HG02571 (cell line): ENCODE results near the gene BTRC.

Experiments used
- ATAC-seq: cut with Tn5 transposase; IDR thresholded peaks from one replicate; pipeline ENCODE4 v1.9.1; 2021; ENCODE audit warnings: mild to moderate bottlenecking, moderate library complexity; ENCODE audit not compliant: unreplicated experiment

Gene BTRC

DNA sequence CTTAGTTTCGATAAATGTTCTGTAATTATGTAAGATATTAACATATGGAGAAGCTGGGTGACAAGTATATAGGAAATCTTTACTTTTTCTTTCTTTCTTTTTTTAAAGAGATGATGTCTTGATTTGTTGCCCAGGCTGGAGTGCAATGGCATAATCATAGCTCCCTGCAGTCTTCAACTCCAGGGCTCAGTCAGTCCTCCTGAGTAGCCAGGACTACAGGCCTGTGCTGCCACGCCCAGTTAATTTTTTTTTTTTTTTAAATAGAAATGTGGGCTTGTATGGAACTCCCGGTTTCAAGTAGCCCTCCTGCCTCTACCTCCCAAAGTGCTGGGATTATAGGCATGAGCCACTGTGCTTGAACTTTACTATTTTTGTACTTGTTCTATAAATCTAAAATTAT is 122.4 kb downstream of the BTRC start:
- ATAC-seq, result no peak

DNA sequence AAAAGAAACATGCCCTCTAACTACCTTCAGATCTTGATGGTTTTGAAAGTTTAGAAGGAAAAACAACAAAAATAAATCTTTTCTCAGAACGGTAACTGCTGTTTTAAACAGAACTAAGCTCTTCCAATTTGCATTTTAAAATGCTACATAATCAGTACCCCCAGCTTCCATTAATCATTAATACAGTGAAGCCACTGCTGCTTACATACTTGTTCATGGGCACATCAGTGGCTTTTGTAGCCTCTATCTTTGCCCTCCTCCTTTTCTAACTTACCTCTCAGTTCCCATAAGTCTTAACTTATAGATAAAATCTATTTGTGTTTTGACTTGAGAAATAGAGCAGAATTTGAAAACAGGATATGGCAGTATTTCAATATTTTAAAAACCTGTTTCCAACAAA is 125.0 kb downstream of the BTRC start:
- ATAC-seq, result no peak

- ATAC-seq, result no peak
Measured at GRCh38 chr10:101481256-101481655, 127.3 kb downstream of the BTRC start.

- no peak for ATAC-seq
Measured at GRCh38 chr10:101482568-101482967, 128.6 kb downstream of the BTRC start.

DNA sequence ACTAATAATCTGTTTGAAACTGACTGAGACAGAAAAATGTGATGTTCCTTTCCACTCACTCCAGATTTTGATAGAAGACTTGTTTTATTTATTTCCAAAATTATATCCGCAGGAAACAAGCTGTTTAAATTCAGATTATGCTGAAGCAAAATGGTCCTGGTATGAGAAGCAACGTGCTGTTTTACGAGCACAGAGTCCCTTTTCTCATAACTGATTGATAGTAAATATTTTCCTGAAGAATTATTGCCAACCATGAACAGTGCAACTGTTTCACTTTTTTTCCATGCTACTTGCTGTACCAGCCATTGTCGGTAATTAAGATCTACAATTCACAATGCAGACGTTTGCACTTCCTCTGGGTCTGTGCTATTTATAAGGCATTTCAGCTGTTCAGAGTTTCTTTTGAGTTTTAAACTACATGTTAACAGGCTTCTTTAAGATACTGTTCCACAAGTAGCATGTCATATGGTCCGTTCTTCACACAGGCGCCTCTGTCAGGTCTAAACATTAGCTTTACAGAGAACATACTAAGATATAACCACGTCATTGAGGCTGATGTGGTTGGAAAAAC is 130.3 kb downstream of the BTRC start:
- ATAC-seq, result no peak

DNA sequence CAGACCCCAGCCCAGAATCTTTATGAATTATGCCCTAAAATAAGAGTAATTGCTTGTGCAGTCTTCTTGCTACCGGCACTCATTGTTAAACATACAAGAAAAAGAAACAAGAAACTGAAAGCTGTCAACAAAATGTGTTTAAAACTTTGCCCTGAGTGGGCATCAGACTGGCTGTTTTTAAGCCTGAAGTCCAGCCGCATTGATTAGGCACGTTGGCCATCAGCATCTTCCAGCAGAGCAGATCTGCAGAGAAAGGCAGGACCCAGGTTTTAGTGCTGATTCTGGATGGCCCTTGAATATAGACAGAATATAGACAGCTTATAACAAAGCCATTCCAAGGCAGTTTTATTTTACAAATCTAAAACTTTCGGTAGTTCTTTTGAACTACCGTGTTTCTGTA is 131.2 kb downstream of the BTRC start:
- ATAC-seq, result no peak

DNA sequence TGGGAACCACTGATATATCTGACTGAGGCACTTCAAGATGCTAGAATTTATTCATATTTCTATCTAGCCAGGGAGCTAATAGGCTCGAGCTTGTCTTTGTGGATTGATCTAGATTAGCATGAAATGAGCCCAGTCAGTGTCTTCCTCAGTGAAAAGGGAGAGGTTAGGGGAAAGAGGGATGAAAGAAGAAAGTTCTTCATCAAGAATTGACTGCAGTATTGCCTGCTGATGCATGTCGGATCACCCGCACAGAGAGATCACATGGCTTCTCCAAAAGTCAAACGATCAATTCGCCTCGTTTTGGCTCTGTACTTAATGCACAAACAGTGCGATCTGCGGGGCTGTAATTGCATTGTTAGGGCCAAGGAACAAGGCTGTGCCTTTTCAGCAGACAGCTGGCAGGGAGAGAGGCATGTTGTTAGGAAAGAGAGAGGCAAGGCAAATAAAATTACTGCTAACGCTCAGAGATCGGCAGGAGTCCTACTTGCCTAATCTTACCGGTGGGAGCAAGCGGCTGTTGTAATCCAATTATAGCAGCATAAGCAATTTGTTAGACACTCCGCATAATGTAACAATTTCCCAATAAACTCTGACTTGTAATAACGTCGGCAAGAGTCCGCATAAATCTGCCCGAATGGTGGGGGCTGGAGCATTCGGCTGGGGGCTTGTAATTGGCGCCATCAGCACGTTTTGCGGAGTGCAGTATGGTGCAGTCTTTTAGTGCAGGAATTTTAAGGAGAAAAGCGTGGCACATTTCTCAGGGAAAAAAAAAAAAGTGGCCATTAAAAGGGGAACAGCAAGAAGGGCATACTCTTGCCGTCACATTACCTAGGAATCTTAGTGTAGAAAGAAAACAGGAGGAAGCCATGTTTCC is 132.0 kb downstream of the BTRC start:
- no peak for ATAC-seq

GRCh38 chr10:101487399-101487798 is 133.4 kb downstream of the BTRC start:
- ATAC-seq, result no peak

DNA sequence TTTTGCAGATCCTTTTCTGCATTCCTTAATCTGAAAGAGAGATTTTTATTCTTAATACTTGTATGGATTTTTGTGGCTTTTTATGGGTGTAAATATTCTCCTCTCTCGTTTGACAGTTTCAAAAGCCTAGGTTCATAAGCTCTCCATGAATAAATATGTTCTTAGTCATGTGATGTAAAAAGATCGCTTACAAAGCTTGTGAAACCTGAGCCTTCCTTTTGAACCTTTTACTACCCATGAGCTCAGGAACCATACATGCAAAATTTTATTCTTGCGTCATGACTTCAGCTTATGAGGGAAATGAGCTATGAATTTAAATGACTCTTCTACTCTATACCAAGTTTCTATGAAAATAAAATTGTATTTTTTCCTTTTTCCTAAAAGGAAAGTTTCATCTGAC is 135.4 kb downstream of the BTRC start:
- ATAC-seq, result no peak

DNA sequence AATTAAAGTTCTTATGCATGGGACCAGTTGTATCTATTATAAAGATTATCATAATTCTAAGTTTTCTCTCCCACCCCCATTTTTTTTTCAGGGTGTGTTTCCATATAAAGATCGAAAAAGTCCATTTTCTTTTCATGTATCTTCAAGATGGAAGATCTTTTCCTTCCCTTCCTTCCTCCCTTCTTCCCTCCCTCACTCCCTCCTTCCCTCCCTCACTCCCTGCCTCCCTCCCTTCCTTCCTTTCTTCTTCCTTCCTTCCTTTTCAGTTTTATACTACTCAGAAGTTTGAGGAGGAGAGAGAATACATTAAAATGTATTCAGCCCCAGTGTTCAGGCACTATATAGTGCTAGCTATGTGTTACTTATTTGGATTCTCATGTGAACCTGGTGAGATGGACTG is 136.1 kb downstream of the BTRC start:
- no peak for ATAC-seq

DNA sequence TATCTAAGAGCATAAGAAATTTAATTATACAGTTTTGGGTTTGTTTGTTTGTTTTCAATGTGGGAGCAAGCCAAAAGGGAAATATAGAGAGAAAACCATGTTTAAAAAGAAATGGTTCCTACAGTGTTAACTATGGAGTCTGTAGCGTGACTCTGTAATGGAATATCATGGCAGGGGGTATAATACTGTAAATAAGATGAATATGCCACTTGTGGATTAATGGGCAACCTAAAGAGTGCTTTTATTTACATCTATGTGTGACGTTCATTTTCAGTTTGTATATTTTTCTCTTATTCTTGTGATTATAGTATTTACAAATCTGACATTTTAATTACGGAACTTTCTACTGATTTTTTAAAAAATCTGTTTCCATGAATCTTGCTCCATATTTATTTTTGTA is 138.2 kb downstream of the BTRC start:
- ATAC-seq, result no peak

- no peak for ATAC-seq
Measured at GRCh38 chr10:101492814-101493213, 138.8 kb downstream of the BTRC start.

- ATAC-seq, result no peak
Measured at GRCh38 chr10:101493249-101493648, 139.3 kb downstream of the BTRC start.

DNA sequence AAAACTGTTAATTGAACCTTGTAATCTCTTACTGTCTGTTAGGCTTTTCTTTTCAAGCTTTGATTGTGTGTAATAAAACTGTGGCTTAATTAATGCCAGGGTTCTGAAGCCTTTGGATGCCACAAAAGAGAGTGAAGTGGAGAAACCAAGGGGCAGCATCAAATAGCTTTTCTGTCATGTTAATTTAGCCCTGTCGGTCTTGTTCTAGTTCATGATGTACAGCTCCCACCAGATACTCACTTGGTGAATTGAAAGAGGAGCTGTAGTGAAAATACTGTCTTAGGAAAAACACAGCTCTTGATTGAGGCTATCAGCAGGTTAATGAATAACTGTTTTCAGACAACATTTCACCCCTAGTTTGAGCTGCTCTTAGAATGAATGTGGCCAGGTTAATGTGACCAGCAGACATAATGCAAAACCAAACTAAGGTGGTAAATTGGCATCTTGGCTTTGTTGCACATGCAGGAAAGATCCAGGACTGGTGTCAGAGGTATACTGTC is 139.9 kb downstream of the BTRC start:
- ATAC-seq, result no peak

DNA sequence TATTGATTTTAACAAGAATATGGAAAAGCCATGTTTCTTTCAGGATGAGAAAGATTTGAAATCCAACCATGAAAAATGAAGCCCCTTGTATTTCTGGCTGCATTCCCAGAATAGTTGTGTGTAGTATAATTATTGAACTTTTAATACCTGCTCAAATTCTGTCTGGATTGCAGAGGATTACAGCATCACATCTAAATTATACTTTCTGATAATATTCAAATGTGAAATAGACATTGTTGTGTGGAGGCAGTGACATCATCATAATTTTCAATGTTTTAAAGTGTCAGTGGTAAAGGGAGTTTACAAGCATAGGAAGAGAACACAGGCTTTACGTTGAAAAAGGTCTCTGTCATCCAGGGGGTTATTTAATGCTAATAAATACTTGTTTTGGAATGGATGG is 140.7 kb downstream of the BTRC start:
- no peak for ATAC-seq

GRCh38 chr10:101495324-101495925 is 141.5 kb downstream of the BTRC start:
- ATAC-seq, result no peak

DNA sequence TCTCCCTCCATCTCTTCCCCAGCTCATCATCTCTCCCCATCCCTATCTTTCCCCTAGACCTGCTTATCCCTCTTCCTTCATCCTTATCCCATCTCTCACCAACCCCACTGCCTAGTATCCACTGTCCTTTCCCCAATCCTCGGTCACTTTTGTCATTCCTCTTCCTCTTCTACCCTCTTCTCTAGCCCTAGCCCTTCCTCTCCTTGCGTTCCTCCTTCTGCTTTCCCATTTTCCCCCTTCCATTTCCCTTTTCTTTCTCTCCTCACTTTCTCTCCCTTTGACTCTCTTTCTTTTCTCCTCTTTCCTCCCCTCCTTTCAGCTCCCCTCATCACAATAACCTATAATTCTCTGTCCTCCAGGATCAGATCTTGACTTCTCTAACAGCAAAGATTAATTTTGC is 150.5 kb downstream of the BTRC start:
- no peak for ATAC-seq

DNA sequence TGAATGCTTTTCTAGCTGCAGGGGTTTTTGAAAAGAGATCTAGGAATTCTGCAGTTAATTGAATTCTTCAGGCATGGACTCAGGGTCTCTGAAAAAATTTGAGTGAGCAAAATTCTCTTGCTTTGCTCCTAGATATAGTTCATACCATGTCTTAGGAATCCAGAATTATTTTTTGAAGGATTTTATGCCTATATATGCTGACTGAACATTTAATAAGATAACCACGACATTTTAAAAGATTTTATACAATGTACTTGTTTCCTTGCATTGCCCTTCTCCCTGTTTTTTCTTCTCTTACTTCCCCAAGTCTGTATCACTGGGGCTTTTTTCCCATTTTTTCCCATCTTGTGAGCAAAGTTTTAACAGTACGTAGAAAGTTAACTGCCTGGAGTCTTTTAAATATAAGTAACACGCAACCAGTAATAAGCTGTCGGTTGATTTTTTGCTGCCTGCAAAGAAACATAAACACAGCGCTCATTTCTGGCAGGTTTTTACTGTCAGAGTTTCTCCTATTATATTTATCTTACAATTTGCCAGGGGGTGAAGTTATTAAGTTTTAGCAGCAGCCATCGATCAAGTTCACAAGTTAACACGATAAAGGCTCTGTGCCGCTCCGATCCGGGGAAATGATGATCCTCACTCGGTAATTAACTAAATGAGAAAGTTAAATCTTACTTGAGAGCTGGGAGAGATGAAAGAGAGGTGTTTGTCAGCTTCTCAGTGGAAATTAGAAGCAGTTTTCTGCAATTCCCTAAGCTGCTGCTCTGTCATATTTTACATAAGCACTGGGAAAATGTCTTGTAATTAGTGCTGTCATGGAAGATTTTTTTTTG is 153.1 kb downstream of the BTRC start:
- no peak for ATAC-seq

DNA sequence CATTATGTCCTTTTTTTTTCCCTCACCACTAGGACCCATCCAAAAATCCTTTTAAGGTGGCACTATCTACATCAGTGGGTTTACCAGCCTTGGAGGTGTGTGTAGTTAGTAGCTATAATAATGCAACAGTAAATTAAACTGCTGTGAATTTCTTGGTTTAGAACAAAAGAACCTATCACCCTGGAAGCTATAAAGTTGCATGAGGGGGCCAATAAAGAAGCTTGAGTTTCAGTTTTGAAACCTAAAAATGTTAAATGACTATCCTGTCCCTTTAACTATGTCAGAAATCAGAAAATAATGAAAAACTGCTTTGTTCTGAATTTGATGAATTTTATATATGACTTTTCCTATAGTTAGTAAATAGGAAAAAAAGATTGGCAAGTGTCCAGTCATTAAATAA is 153.9 kb downstream of the BTRC start:
- no peak for ATAC-seq

GRCh38 chr10:101511938-101512337 is 158.0 kb downstream of the BTRC start:
- no peak for ATAC-seq

GRCh38 chr10:101512738-101513137 is 158.8 kb downstream of the BTRC start:
- no peak for ATAC-seq
